GM12878 (cell line): ENCODE data around the gene ELAC1. TPM values are rescaled to one million over a fixed set of nuclear protein-coding genes. Genes with fewer than 3 reads are reported as not detected.

Experiments used
- ATAC-seq: fragments of 200-7000 bp; cut with Tn5 transposase; 3 replicates; pipeline ENCODE4 v1.9.1; 2020; ENCODE audit warnings: mild to moderate bottlenecking, moderate library complexity
- BruUV-seq: library from RNA; stranded (reverse); fragments of 400-500 nt; replicated peaks from 2 replicates; lab custom pipeline; 2021; lab: Mats Ljungman, UMichigan
- CTCF ChIA-PET: fragments of 300-600 bp; sonication (Branson Sonifier 250); formaldehyde crosslinking; extraction: SDS; loops from one replicate; lab custom pipeline; 2021; ENCODE audit warnings: inconsistent platforms; lab: Yijun Ruan, JAX
- POLR2A ChIA-PET: fragments of 350-600 bp; formaldehyde crosslinking; extraction: SDS; loops from one replicate; lab custom pipeline; 2021; ENCODE audit warnings: inconsistent platforms; lab: Charles Lee
- RAD21 ChIA-PET: fragments of 300-600 bp; sonication (Branson Sonifier 250); formaldehyde crosslinking; loops from one replicate; lab custom pipeline; 2023; ENCODE audit warnings: antibody characterized with exemption; ENCODE audit not compliant: unreplicated experiment; lab: Charles Lee
- SMC1A ChIA-PET: fragments of 300-600 bp; sonication (Branson Sonifier 250); formaldehyde crosslinking; loops from one replicate; lab custom pipeline; 2023; ENCODE audit not compliant: unreplicated experiment, uncharacterized antibody; lab: Charles Lee
- DNase-seq: peaks from one replicate; pipeline ENCODE4 v3.0.0-alpha.2; 2011; ENCODE audit warnings: low read depth, low spot score
- FAIRE-seq: peaks from 3 replicates; lab custom pipeline; 2011; peaks lifted over from hg19 to GRCh38; lab: Jason Lieb, UNC
- H2AFZ ChIP-seq: 2 replicates; pipeline ENCODE4 v1.6.0; 2011; ENCODE audit warnings: low read depth, low read length, control low read depth; ENCODE audit not compliant: control insufficient read depth
- H3K27ac ChIP-seq: 2 replicates; pipeline ENCODE4 v1.5.1; 2011; ENCODE audit warnings: control low read depth; ENCODE audit not compliant: control insufficient read depth, insufficient read depth
- H3K27me3 ChIP-seq, 2 experiments: replicated peaks in 1 of 2; 2 replicates each; pipeline versions ENCODE4 v1.6.0 to v1.6.1; 2011; ENCODE audit warnings: low read length in 1 of 2; ENCODE audit not compliant: control insufficient read depth in 2 of 2, insufficient read depth in 2 of 2
- H3K36me3 ChIP-seq, 2 experiments: 2 replicates each; pipeline ENCODE4 v1.5.1; 2011; ENCODE audit warnings: low read length in 1 of 2; ENCODE audit not compliant: control insufficient read depth in 2 of 2, insufficient read depth in 2 of 2
- H3K4me1 ChIP-seq: 2 replicates; pipeline ENCODE4 v1.6.1; 2011; ENCODE audit warnings: mild to moderate bottlenecking, low read length, moderate library complexity, mixed read lengths; ENCODE audit not compliant: control insufficient read depth, insufficient read depth
- H3K4me2 ChIP-seq: 2 replicates; pipeline ENCODE4 v1.6.0; 2011; ENCODE audit warnings: control low read depth; ENCODE audit not compliant: control insufficient read depth, insufficient read depth
- H3K4me3 ChIP-seq: fragments of 200-600 bp; sonication (generic); 2 replicates; pipeline ENCODE4 v1.5.1; 2016
- H3K79me2 ChIP-seq: 2 replicates; pipeline ENCODE4 v1.6.0; 2011; ENCODE audit warnings: low read length; ENCODE audit not compliant: control insufficient read depth, insufficient read depth
- H3K9ac ChIP-seq: 2 replicates; pipeline ENCODE4 v1.8.0; 2011; ENCODE audit warnings: low read length, control low read depth, mixed read lengths; ENCODE audit not compliant: control insufficient read depth, insufficient read depth
- H3K9me3 ChIP-seq: replicated peaks from 3 replicates; pipeline ENCODE4 v1.5.1; 2011; ENCODE audit warnings: mild to moderate bottlenecking, low read length; ENCODE audit not compliant: control insufficient read depth, insufficient read depth
- H4K20me1 ChIP-seq: 2 replicates; pipeline ENCODE4 v1.6.0; 2011; ENCODE audit not compliant: control insufficient read depth, insufficient read depth
- CEBPB ChIP-seq, 2 experiments: fragments of 150-350 bp in 1 of 2; IDR thresholded peaks; 2 replicates each; pipeline ENCODE4 v1.6.1; 2012 to 2014; ENCODE audit warnings: low read depth in 2 of 2, low read length in 2 of 2, borderline replicate concordance in 1 of 2, inconsistent platforms in 1 of 2
- FOS ChIP-seq: IDR thresholded peaks from 3 replicates; pipeline ENCODE4 v1.6.1; 2011; ENCODE audit warnings: borderline replicate concordance; ENCODE audit not compliant: insufficient read length; ENCODE audit errors: extremely low read depth
- GATAD2B ChIP-seq: fragments of 450-650 bp; conservative IDR thresholded peaks from 2 replicates; pipeline ENCODE4 v1.6.1; 2017; ENCODE audit warnings: low read depth, mild to moderate bottlenecking, moderate library complexity
- HDAC6 ChIP-seq: fragments of 200-600 bp; sonication (generic); IDR thresholded peaks from one replicate; pipeline ENCODE4 v1.8.0; 2017; ENCODE audit warnings: antibody characterized with exemption; ENCODE audit not compliant: unreplicated experiment
- IKZF1 ChIP-seq: fragments of 450-650 bp; conservative IDR thresholded peaks from 2 replicates; pipeline ENCODE4 v1.6.1; 2017; ENCODE audit warnings: antibody characterized with exemption, mild to moderate bottlenecking
- IRF4 ChIP-seq: IDR thresholded peaks from 2 replicates; pipeline ENCODE4 v1.6.1; 2011; ENCODE audit warnings: low read depth, low read length
- MYC ChIP-seq: IDR thresholded peaks from 2 replicates; pipeline ENCODE4 v1.6.1; 2011; ENCODE audit warnings: mild to moderate bottlenecking, low read length, moderate library complexity, inconsistent platforms; ENCODE audit not compliant: insufficient read depth, insufficient replicate concordance, insufficient read length, severe bottlenecking
- NFYA ChIP-seq: IDR thresholded peaks from 2 replicates; pipeline ENCODE4 v1.6.1; 2011; ENCODE audit warnings: low read depth, mild to moderate bottlenecking, low read length, improper control_type of control experiment, borderline replicate concordance
- PKNOX1 ChIP-seq: fragments of 450-650 bp; IDR thresholded peaks from 2 replicates; pipeline ENCODE4 v1.6.1; 2016; ENCODE audit warnings: mild to moderate bottlenecking
- POLR2A ChIP-seq: IDR thresholded peaks from 2 replicates; pipeline ENCODE4 v1.6.1; 2011; ENCODE audit warnings: low read depth, mild to moderate bottlenecking, low read length
- RBBP5 ChIP-seq: fragments of 200-600 bp; sonication (generic); conservative IDR thresholded peaks from 2 replicates; pipeline ENCODE4 v1.6.1; 2016
- SREBF2 ChIP-seq: IDR thresholded peaks from 2 replicates; pipeline ENCODE4 v1.6.1; 2012; ENCODE audit warnings: mild to moderate bottlenecking, low read length
- ZBTB40 ChIP-seq: fragments of 450-650 bp; IDR thresholded peaks from 2 replicates; pipeline ENCODE4 v1.6.1; 2016; ENCODE audit warnings: mild to moderate bottlenecking, moderate library complexity, borderline replicate concordance
- ZZZ3 ChIP-seq: IDR thresholded peaks from 2 replicates; pipeline ENCODE4 v1.6.1; 2011; ENCODE audit warnings: low read depth; ENCODE audit not compliant: control insufficient read depth, insufficient read length
- WGBS: methylation state at CpG from one replicate; pipeline ENCODE4 v1.1.6; 2016; ENCODE audit warnings: low lambda C conversion rate; ENCODE audit not compliant: insufficient replicate concordance, insufficient coverage; ENCODE audit errors: missing lambda C conversion rate; 5-methylcytosine and 5-hydroxymethylcytosine counted together
- in situ Hi-C: fragments of 300-500 bp; cut with MboI; formaldehyde crosslinking; loops from 9 replicates; pipeline ENCODE4 v1.14.3; 2018; ENCODE audit warnings: mixed read lengths
- intact Hi-C: fragments of 100-400 bp; cut with micrococcal nuclease; formaldehyde crosslinking; loops from one replicate; pipeline ENCODE4 v1.14.2; 2022; ENCODE audit not compliant: unreplicated experiment
- polyA plus RNA-seq, 11 experiments: library from polyadenylated mRNA; depleted of rRNA in 4 of 11; unstranded in 6 of 11; stranded (reverse) in 5 of 11; fragments of >200 nt; fragmentation: Nextera tagmentation in 4 of 11; fragmentation: Illumina TruSeq in 1 of 11; extraction: Ambion mirVana in 4 of 11; extraction: Trizol in 1 of 11; gene quantifications; 1 replicate in 1 of 11; 2 replicates in 10 of 11; pipeline versions ENCODE4 v1.2.1 to v1.2.3, GENCODE V29; 2011 to 2016; ENCODE audit warnings: inconsistent platforms in 2 of 11, missing spikeins in 2 of 11, low read depth in 1 of 11
- total RNA-seq, 4 experiments: library from RNA; depleted of rRNA in 3 of 4; stranded (reverse); fragments of >200 nt in 3 of 4; fragmentation: Illumina TruSeq in 1 of 4; extraction: Trizol in 1 of 4; gene quantifications; 2 replicates each; pipeline versions ENCODE4 v1.2.1 to v1.2.3, GENCODE V29; 2013 to 2021

ELAC1 gene
- total and polyA plus RNA-seq, 10 of the 15 experiments (the other 5 are each of a cell fraction or from before 2014, with no cell fraction given) = 4.9 to 23.0 (median 9.8) TPM

- 0 out of 2 replicates have a peak, but pooled peaks have one; percentile 23 for TF ChIP-seq ZBTB40
These were observed 62.1 kb downstream of the ELAC1 start, which contains the start of gene SMAD4 (continued) for GRCh38 chr18:51029694-51030536.

- Histone ChIP-seq H3K4me3 (peak overlapping the region; percentile 88), H2AFZ (peak overlapping the region; percentile 79; the same call in 1 of the 2 replicates), H3K36me3 (no peaks in the 10 kb centered on the region), H3K27me3 (no peaks in the 10 kb centered on the region), H4K20me1 (peaks cover 4% of the 10 kb centered on the region; the same call in 1 of the 2 replicates), H3K79me2 (peaks cover 59% of the 10 kb centered on the region), H3K9ac (peak overlapping the region; percentile 78), H3K4me1 (peaks cover 6% of the 10 kb centered on the region), H3K27ac (peak overlapping the region; percentile 77), H3K9me3 (no peaks in the 10 kb centered on the region), H3K4me2 (peak overlapping the region; percentile 72)
- CTCF ChIA-PET = interaction anchor here (1.2 to 3.3 kb wide), 6 partner anchors 11 to 211 kb away, joined by 3 to 21 read pairs (median 12); partner anchors contain the start of gene MRO
- SMC1A ChIA-PET = interaction anchor here (1.2 to 3.5 kb wide), 7 partner anchors 11 to 198 kb away, joined by 3 to 23 read pairs (median 4); partner anchors contain the start of genes ME2 and MEX3C
- WGBS = 2% methylated on average over 21 of the region's 66 CpGs
- no peak for FAIRE-seq
- POLR2A ChIA-PET = interaction anchor here (0.7 to 3.2 kb wide), 12 partner anchors 8 to 214 kb away, joined by 3 to 14 read pairs (median 4); partner anchors contain the start of genes ELAC1 and ME2
- DNase-seq = no peak
- in situ Hi-C loops (loop anchor here (25.0 kb wide), 1 partner anchor 1543 kb away; the partner anchor contains the start of genes C18orf32 and RPL17), intact Hi-C loops (loop anchor here (1.0 to 2.0 kb wide), 2 partner anchors 62 to 152 kb away; partner anchors contain the start of genes ELAC1 and ME2)
- peak; percentile 59 for ATAC-seq
- RAD21 ChIA-PET = interaction anchor here (0.9 to 1.3 kb wide), 6 partner anchors 10 to 210 kb away, joined by 3 read pairs; no protein-coding TSS in a partner anchor
- BruUV-seq = no TSS peak
- TF ChIP-seq IKZF1 (peak; percentile 55), MYC (no peak), POLR2A (peak; percentile 16; the same call in 1 of the 2 replicates), NFYA (no peak), SREBF2 (no peak), CEBPB (IDR thresholded peaks at IDR 0.05; ENCODE audit: borderline replicate concordance in 1 of 2, low read depth in 2 of 2, low read length in 2 of 2) (no peak), PKNOX1 (peak; percentile 64), IRF4 (no peak), ZZZ3 (no peak), GATAD2B (peak; percentile 16), RBBP5 (no peak), HDAC6 (peak; percentile 13), FOS (no peak)
These were observed 62.9 kb downstream of the ELAC1 start for GRCh38 chr18:51030537-51031258.
